Renal cortex interstitium (tissue), 11 donors: ENCODE data around the gene NLRP9. TPM values are rescaled to one million over a fixed set of nuclear protein-coding genes. Genes with fewer than 3 reads are reported as not detected.

Experiments
- DNase-seq, 11 donors: peaks; one replicate each; pipeline ENCODE4 v3.0.0-alpha.2; 2013; ENCODE audit warnings: low read depth in 9 of 11, low spot score in 4 of 11; ENCODE audit errors: extremely low read depth in 1 of 11
- polyA plus RNA-seq, 3 donors: library from polyadenylated mRNA; unstranded; fragments of 120-200 nt; gene quantifications; one replicate each; pipeline ENCODE4 v1.2.1, GENCODE V29; 2013; ENCODE audit not compliant: insufficient read length in 3 of 3

NLRP9 gene
- polyA plus RNA-seq, 3 donors = not detected

DNA sequence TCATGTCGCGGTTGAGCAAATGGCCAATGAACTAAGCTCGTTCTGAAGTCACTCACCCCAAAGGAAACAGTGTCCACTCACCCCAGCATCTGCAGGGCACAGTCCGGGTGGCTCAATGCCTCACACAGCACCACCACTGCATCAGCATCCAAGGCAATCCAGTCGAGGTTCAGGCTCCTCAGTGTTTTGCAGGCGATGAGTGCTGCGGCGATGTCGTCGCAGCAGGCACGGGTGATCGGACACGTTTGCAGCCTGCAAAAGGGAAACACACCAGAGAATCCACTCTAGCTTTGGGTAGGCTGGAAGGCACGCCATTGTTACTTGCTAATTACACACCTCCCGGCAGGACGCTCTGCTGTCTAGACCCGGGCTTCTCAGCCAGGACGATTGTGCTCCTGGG, 26.5 kb downstream of the NLRP9 start:
- no peak for DNase-seq

DNA sequence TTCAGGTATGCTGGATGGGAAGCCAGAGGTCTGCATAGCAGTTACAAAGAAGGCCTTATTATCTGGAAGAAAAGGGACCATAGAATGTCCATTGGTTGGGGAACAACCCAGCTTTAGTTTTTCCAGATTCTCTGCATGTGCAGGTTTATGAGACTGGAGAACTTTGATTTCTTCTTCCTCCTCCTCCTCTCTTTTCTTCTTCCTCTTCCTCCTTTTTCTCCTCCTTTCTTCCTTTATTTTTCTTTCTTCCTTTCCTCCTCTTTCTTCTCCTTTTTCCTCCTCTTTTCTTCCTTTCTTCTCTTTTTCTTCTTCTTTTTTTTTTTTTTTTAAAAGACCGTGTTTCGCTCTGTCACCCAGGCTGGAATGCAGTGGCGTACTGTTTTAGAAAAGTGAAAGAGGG, 32.2 kb downstream of the NLRP9 start:
- DNase-seq = no peak

DNA sequence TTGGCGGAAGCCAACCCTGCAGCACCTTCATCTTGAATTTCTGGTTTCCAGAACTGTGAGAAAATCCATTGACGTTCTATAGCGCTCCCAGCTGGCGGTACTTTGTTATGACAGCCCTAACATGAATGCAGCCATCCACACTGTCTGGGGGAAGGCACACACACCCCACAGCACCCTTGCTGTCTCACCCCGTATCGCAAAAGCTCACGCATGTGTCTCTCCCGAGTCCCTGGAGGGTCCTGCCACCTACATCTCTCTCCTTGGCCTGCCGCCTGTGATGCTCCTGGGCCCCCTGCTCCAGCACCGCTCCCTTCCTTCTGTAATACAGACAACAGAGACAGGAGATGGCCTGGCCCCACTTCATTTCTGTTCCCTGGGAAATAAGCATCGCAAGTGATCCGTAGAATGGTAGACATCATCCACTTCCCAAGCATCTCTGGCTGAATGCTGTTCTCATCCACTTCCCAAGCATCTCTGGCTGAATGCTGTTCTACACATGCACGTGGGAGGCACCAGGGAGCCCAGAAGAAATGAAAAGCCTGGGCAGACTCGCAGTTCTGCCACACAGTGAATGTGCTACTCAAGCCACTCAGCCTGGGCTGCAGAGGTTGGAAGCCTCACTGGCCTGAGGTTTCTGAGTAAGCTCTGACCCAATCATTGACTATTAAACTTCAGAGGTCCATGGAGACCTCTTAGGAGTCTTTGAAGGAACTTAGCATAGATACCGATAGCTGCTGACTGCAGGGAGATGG, 33.5 kb downstream of the NLRP9 start:
- DNase-seq = no peak

DNA sequence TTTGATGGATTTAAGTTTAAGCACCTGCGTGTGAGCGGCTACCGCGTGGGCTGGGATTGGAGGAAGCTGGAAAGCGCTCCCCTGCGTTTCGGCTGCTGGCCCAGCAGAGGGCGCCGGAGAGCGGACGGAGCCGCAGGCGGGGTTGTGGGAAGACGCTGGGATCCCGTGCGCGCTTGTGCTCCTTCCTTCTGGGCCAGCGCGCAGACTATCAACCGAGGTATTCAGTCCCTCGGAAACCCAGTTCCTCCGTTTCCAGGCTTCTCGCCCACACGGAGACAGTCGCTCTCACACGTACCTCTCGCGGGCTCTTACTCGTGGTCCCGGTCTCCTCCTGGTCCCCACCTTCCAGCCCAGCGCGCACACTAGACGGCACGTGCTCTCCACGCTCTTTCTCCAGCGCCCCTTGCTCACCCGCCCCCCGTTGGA, 34.4 kb downstream of the NLRP9 start:
- DNase-seq = peak in 2 of 11 donors; percentile 20 to 47

DNA sequence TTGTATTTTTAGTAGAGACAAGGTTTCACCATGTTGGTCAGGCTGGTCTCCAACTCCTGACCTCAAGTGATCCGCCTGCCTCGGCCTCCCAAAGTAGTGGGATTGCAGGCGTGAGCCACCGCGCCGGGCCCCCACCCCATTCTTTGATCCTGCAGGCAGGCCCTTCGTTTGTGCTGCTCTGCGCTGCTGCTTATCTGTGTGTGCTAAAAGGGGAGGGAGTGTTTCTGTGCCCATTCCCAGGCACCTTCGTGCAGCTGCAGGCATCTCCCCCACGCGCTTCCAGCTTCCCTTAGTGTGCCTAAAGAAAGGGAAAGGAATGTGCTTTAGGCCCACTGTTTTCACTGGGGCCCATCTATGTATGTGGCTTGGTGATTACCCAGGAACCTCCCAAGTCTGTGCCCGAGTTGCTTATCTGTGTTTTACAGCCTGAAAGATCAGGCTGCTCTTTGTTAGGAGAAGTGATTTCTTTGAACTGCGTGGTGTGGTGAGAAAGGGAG, 36.0 kb downstream of the NLRP9 start:
- DNase-seq = no peak

DNA sequence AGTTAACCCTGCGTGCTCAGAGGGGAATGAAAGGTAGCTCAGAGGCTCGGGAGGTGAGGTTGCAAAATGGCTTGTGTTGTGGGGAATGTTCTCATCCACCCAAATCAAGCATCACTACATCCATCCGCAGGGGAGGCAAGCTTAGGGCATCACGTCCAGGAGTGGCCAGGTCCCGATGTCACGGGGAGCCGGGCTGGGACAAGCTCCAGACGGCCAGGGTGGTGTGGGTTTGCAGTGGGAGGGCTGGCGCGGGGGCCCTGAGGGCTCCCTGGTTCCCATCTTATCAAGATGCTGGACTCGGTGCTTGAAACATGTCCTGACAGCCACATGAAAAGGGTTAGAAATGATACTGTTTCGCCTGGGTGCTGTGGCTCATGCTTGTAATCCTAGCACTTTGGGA, 37.4 kb downstream of the NLRP9 start:
- DNase-seq = no peak

DNA sequence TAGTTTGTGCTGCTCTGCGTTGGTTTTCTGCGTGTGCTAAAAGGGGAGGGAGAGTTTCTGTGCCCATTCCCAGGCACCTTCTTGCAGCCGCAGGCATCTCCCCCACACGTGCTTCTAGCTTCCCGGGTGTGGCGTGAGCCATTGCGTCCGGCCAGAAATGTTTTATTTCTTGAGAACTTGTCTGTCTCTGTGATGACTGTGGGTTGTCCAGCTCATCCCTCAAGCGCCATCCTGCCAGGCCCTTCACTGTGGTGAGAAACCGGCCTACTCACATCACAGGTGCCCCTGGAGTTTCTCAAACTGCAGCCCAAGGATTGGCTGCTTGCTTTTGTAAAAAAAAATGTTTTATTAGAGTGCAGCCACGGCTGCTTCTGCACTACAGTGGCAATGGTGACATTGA, 39.0 kb downstream of the NLRP9 start:
- DNase-seq = no peak

DNA sequence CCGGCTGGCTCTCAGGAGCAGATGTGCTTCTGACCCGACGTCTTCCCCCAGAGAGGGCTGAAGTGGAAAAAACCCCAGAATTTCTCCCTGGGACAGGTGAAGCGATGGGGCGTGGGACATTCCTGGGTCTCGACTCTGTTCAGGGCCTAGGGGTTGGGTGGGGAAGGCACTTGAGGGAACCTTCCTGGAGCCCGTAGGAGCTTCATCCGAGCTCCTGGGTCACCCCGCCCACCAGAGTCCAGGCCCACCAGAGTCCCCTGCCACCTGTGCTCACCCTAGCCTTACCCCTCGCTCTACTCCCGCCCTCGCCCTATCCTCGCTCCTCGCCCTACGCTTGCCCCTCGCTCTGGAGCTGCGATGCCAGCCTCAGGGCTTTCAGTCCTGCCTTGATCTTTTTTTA, 39.9 kb downstream of the NLRP9 start:
- DNase-seq = no peak

DNA sequence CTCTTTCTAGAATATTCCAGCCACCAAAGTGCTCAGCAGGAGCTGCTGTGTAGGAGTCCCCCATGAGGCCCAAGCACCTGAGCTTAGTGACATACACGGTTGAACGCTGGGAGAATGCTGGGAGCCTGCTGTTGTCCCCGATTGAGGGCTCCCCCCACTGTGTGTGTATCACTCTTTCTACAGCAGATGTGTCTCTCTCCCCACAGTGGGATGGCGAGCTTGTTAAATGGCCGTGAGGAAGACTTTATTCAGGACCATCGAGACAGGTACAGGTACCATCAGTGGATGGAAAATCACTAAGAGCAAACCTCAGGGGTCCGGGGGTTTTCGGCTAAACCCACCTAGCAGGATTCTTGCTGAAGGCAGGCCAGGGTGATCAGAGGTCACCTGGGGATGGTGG, 40.5 kb downstream of the NLRP9 start:
- DNase-seq = no peak

DNA sequence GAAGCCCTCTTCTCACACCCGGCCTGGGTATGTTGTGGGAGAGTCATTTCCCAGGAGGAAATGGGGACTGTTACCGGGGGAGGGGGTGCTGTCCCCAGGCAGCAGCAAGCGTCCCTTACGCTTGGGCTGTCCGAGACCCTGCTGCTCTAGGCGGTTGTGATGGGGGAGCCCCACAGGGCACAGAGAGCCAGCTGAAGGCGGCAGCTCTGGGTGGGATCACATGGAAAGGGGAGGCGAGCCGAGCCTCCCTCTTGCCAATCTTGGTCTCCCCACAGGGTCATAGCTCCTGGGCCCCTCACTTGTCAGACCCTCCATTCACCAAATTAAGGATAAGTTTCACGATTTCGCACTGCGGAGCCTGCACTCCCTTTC, 41.1 kb downstream of the NLRP9 start:
- DNase-seq = no peak

DNA sequence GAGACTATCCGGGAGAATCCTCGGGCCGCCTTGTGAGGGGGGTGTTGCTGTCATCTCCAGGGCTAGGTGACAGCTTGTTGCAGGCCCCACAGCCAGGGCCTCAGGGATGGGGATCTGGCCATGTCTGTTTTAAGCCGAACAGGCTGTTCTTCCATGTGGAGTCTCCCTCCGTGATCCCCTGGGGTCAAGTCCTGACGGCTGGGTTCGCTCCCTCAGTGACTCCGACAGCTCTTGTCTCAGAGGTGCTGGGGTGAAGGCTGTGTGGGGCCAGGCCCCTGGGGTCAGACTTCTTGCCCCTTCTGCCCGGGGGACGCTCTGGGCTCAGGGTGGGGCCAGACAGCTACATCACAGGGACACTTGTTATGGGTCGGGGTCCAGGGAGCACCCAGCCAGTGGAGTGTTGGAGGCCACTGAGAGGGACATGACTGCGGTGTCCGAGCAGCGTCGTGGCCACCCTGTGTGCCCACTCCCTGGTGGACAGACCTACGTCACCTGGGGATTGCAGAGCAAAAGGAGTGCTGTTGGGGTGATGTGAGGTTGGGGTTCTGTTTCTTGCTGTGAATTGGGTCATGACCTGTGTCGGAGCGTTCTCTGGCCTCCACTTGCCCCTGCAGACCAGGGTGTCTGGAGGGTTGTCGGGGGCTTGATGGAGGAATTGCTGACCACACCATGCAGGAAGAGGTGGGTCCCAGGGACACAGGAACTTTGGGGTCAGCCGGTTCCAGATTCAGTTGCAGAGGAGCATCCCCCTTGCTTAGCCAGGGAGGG, 41.7 kb downstream of the NLRP9 start:
- no peak for DNase-seq

DNA sequence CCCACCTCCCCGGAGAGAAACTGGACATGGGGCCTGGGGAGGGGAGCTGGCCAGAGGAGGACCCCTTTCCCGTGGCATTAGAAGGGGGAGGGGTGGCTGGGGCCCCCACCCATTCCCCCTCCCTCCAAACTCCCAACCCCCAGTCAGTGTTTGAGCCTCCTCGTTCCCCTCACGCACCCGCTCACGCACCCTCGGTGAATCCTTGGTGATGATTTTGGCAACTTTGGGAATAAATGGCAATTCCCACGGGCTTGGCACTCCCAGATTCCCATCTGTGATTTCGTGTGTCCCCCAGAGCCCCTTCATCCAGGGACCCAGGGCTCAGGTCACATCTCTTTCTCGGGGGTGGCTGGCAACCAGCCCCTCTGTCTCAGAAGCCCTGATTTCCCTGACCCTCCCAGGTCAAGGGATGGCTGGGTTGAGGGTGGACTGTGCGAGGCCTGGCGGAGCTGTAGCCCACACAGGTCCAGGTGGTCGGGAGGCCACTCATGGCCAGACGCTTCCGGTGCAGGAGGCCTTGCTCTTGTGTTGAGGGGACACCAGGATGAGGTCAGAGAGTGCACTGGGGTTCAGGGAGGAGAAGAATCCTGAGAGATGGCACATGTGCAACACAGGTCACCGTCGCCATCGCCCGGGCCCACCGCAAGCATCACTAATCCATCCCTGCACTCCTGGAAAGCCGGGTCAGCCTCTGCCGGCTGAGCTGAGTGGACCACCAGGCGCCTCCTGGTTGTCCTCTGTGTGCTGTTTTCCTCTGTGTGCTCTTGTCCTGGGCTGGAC, 42.5 kb downstream of the NLRP9 start:
- no peak for DNase-seq

DNA sequence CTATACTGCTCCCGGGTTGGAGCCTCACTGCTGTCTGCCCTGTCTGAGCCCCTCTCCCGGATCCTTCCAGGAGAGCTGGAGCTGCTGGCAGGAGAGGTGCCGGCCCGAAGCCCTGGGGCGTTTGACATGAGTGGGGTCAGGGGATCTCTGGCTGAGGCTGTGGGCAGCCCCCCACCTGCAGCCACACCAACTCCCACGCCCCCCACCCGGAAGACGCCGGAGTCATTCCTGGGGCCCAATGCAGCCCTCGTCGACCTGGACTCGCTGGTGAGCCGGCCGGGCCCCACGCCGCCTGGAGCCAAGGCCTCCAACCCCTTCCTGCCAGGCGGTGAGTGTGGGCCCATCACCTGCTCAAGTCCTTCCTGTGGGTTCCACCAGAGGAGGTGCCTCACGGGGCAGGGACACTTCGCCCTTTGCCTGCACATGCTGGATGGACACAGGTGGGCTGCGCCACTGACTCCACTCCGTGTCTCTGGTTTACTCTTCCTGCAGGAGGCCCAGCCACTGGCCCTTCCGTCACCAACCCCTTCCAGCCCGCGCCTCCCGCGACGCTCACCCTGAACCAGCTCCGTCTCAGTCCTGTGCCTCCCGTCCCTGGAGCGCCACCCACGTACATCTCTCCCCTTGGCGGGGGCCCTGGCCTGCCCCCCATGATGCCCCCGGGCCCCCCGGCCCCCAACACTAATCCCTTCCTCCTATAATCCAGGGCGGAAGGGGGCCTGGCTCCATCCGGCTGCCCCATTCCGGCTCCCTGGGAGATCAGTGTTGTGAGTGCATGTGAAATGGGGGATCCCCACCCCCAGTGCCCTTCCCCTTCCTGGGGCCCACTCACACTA, 43.3 kb downstream of the NLRP9 start:
- DNase-seq = no peak

DNA sequence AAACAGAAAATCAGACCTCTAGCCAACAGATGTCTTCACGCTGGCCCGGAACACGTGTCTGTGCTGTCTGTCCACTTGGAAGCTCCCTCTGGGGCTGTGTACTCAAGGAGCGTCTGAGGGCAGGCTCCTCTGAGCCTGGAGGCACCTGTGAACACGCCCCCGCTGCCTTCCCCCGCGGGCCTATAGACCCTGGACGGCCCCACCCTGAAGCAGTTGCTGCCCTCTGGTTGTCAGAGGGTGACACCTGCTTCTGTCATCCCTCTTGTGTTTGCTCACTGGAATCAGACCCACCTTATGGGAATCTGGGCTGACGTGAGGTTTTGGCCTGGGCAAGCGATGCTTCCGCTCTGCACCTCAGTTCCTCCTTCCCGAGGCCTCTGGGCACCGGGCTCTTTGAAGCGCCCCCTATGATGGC, 44.0 kb downstream of the NLRP9 start:
- no peak for DNase-seq

DNA sequence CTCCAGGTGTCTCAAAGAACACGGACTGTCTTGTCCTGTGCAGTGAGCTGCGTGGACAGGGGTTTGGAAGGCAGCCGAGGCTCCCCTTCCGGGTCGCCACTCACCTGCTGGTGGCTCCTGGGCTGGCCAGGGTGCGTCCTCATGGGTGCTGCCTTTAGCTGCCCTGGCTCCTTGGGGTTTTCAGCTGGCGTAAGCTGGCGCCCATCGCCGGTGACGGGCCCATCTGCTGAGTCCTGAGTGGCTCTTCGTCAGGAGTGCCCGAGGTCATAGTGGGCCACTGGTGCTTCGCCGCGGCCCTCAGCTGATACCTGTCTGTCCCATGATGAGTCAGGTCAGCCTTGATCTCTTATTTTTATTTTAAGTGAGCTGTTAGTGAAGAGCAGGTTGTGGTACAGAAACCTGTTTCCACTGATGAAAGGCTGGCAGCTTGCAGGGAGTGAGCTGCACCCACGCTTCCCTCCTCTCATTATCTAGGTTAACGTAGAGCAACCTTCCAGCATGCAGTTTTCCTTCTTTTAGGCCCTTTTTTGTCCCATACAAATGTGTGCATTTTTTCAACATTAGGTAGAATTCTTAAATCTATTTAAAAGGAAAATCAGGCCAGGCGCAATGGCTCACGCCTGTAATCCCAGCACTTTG, 44.7 kb downstream of the NLRP9 start:
- no peak for DNase-seq

DNA sequence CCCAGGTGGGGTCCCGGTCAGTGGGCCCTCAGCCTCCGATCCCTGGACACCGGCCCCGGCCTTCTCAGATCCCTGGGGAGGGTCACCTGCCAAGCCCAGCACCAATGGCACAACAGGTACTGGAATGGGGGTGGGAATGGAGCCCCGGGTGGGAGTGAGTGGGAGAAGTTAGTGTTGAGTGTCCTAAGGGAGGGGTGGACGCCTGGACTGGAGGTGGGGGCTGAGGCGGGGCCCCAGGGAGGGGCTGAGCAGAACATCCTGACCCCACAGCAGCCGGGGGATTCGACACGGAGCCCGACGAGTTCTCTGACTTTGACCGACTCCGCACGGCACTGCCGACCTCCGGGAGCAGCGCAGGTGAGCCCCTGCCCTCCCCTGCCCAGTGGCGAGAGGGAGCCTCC, 45.5 kb downstream of the NLRP9 start:
- no peak for DNase-seq

DNA sequence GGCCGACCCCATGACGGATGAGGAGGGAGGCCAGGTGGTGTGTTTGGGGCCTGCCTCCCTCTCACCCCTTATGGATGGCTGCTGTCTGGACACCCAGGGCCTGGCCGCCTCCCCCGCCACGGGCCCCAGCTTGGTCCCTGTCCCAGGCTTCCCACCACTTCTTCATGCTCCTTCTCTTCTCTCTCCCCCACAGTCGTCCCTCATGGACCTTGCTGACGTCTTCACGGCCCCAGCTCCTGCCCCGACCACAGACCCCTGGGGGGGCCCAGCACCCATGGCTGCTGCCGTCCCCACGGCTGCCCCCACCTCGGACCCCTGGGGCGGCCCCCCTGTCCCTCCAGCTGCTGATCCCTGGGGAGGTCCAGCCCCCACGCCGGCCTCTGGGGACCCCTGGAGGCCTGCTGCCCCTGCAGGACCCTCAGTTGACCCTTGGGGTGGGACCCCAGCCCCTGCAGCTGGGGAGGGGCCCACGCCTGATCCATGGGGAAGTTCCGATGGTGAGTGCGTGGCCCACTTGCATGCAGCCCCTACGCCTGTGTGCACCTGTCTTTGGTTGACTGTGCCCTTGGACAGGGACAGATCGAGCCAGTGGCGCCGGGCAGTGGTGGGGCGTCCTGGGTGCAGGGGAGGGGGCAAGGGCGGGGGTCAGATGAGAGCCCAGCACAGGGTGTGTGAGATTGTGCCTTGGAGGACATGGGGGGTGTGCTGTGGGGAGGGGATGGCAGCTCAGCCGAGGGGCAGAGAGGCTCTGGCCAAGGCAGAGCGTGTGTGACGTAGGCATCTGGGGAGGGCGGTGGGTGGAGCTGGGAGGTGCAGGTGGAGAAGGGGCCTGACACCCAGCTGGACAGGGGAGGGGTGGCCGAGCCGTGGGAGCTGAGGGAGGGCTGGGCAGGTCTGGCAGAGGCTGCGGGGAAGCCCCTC, 46.4 kb downstream of the NLRP9 start:
- no peak for DNase-seq
